Measurements from ENCODE around the gene COPS2.
"Not testable (repeated sequence)": the region's sequence is repeated elsewhere in the genome, so short reads cannot be mapped to it uniquely, and the experiment has no call there.

COPS2 gene

DNA sequence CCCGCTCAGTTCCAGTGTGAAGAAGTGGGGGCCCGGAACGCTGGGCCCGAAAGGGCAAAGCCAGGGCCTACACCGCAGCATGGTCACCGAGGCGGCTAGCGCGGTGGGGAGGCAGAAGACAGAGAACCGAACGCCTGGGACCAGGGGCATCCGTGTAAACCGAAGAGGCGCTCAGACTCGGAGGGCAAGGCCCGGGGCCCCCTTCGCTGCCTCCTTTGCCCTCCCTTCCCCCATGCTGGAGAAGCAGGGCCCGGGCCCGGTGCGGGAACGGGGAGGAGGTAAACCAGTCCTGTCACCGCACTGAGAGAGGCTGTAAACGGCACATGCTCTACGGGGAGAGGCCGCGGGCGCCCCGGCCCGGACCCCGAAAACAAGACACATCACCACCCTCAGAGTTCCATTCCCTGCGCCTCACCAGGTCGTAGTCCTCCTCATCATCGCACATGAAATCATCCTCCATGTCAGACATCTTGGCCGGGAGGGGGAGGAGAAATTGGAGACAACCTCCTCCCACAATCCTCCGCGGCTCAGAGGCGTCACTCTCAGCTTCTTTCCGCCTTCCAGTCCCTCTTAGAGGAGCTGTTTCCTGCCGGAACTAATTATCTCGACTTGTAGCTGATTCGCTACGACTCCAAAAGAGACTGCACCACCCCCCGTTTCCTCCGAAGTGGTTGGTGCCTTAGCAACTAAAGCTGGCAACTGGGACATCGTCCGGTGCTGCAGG, at the start of gene COPS2:
Gene COPS2, minus strand, starts transcription at position 490 of the 724 bp plus-strand sequence. Its CDS starts 21 bp downstream, at position 469.
- peak; percentile 99 for DNase-seq

DNA sequence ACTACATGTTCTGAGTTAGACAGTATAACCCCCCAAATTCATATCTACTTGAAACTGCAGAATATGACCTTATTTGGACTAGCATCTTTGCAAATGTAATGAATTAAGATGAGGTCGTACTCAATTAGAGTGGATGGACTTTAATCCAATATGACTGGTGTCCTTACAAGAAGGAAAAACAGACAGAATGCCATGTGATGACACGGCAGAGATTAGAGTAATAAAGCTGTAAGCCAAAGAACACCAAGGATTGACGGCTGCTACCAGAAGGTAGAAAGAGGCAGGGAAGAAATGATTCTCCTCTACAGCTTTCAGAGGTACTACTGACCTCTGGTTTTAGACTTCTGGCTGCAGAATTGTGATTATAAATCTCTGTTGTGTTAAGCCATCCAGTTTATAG, 44.9 kb upstream of the COPS2 start:
- no peak for DNase-seq

DNA sequence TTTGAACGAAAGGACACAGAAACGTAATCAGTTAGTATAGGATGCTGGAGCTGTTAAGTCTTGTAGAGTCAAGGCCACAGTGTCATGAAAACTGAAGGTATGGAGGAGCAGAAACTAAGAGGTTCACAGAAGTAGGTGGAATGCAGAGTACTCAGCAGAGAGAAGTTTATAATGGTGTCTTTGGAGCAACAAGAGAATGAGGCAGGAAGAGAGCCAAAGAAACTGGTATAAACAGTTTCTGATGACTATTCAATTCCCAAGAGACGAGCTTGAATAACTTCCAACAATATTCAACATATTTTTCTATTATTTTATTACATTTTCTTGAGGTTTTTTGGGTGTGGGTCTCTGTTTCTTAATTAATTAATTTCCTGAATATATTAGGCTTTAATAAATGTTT, 44.3 kb upstream of the COPS2 start:
- DNase-seq, result no peak

DNA sequence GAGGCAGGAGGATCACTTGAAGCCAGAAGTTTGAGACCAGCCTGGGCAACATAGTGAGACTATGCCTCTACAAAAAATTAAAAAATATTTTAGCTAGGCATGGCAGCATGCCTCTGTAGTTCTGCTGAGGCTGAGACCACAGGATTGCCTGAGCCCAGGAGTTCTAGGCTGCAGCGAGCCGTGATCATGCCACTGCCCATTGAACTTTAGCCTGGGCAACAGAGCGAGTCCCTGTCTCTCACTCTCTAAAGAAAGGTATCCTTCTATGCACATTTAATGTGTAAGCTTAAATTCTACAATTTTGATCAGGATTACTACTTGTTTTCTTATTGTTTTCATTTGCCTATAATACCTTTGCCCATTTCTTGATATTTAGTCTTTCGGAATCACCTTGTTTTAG, 41.5 kb upstream of the COPS2 start:
- DNase-seq, result no peak

DNA sequence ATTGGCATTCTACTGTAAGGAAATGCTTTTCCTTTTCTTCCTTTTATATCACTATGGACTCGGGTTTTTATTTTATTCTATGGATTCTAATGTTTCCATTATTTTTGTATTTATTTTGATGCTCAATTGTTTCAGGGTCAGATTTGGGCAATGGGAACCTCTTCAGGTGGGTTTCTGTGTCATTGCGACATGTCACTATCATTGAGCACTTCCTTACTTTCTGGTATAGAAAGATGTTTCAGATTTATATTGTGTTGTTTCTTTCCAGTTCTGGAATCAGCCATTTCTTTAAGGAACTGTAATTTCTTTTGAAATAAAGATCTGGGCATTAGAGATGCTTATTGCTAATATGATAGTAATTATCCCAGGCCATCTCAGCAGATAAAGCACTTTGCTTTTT, 36.5 kb upstream of the COPS2 start:
- DNase-seq, result no peak

DNA sequence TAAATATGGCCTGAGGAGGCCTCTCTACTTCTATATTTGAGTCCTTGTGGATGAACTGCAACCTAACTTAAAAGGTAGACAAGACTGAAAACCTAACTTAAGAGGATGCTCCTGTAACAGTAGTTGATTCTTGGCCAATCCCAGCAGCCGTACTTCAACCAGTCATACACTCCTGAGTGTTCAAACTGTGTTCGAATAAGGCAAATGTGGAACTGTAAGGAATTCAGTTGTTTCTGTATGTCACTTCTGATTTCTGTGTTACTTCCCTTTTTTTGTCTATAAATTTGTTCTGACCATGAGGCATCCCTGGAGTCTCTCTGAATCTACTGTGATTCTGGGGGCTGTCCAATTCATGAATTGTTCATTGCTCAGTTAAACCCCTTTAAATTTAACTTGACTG, 35.2 kb upstream of the COPS2 start:
- no peak for DNase-seq

DNA sequence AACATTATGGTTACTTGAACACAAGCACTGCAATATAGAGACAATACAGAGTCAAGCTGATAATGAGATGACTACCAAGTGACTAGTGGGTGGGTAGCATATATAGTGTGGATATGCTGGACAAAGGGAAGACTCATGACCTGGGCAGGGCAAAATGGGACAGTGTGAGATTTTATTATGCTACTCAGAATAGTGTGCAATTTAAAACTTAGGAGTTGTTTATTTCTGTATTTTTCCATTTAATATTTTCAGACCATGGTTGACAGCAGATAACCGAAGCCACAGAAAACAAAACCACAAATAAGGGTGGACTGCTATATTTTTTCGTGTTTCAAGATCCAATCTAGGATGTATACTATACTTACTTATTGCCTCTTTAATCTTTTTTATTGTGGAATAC, 34.2 kb upstream of the COPS2 start:
- peak; percentile 54 for DNase-seq

DNA sequence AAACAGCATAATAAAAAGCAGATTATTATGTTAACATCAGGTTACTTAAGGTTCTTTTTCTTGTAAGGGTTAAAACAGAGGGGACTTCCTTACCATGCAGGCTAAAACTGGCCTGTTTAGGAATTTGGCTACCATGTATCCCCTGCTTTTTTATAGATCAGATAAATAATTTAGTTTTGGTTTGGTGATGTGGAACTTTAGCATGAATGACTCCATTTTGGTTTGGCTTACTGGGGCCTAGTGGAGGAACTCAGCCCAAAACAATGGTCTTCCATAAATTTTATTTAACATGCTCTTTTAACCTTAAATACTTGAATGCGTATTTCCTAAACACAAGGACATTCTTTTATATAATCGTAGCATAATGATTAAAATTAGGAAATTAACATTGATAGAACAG, 33.5 kb upstream of the COPS2 start:
- no peak for DNase-seq

DNA sequence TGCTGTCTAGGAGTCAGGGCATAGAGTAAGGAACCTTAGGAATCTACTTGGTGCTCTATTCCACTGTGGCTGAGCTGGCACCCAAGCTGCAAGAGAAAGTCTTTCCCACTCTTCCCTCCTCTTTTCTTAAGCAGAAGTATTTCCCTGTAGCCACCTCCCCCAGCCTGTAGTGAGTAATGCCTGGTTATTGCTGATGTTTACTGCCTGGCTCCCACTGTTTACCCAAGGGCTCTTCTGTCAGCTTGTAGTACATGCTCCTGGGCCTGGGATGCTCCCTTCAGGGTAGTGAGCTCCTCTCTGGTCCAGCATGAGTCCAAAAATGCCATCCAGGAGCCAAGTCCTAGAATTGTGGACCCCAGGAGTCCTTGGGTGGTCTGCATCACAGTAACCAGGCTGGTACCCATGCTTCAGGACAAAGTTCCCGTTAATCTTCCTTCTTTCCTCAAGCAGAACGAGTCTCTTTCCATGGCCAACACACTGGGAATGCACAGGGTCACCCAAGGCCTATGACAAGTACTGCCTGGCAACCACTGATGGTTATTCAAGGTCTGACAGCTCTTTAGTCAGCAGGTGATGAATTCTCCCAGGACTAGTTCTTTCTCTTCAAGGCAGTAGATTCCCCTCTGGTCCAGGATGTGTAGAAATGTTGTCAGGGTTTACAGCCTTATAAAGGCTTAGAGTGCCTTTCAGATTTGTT, 32.3 kb upstream of the COPS2 start:
- DNase-seq, result no peak

DNA sequence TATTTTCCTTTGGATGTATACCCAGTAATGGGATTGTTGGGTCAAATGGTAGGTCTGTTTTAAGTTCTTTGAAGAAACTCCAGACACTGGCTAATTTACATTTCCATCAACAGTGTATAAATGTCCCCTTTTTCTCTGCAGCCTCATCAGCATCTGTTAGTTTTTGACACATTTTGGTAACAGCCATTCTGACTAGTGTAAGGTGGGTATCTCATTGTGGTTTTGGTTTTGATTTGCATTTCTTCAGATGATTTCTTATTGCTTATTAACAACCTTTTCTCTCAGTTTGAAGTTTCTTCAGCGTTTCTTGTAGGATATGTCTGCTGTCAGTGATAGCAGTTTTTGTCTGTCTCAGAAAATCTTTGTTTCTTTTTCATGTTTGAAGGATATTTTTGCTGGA, 30.1 kb upstream of the COPS2 start:
- DNase-seq, result no peak

DNA sequence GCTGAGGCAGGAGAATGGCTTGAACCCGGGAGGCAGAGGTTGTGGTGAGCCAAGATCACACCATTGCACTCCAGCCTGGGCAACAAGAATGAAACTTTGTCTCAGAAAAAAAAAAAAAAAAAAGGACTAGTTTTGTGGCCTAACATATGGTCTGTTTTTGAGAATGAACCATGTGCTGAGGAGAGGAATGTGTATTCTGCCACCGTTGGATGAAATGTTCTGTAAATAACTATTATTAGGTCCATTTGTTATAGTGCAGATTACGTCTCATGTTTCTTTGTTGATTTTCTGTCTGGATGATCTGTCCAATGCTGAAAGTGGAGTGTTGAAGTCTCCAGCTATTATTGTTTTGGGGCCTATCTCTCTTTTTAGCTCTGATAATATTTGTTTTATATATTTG, 28.3 kb upstream of the COPS2 start:
- not testable (repeated sequence) for DNase-seq

DNA sequence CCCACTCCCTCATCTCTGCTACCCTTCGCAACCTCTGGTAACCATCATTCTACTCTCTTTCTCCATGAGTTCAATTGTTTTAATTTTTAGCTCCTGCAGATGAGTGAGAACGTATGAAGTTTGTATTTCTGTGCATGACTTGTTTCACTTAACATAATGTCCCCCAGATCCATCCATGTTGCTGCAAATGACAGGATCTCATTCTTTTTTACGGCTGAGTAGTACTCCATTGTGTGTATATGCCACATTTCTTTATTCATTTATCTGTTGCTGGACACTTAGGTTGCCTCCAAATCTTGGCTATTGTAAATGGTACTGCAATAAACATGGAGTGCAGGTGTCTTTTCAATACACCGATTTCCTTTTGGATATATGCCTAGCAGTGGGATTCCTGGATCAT, 26.7 kb upstream of the COPS2 start:
- DNase-seq, result no peak

DNA sequence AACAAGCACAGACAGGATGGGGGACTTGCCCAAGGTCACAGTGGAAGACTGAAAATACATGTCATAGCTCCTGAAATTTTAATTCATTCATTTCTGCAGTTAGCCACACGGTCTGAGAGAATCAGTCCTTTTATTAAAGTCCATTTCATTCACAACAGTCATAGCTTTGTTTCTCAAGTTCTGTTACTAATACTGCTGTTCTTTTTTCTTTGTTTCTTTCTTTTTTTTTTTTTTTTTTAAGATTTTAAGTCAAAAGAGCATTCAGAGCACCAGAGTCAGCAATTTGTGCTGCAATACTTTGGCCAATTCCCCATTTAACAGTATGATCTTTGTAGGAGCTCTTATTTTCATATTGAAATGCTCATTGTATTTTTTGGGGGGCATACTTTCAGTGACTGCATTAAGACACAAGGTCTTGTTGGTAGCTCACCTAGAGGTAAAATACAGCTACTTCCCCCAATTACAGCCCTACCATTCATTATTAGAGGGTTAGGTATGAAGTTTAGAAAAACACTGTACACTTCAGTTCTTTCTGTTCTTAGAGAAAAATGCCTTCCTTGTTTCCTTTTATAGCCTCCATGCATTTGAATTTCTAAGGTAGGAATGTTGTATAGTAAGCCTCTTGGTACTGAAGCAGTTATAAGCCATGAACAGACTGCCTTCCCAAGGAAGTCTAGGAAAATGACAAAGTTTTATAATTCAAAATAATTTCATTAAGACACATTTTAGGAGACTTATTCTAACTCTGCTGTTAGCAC, 24.2 kb upstream of the COPS2 start:
- no peak for DNase-seq

DNA sequence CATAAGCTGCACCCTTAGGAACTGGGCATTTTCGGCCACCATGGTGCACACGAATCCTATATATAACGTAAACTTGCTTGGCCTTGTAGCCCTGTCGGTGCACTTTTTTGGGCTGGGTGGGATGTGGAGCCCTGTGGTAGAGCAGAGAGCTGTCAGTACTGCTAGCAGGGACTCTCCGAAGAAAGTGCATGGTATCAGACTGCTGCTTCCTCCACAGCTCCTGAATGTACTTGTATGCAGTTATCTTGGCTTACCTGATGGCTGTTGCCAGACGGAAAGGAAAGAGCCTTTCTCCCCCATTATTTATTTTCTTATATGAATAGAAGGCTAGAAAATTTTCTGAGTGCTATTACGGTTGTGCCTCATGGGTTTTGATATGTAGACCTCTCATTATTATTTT, 23.1 kb upstream of the COPS2 start:
- DNase-seq, result peak; percentile 55

DNA sequence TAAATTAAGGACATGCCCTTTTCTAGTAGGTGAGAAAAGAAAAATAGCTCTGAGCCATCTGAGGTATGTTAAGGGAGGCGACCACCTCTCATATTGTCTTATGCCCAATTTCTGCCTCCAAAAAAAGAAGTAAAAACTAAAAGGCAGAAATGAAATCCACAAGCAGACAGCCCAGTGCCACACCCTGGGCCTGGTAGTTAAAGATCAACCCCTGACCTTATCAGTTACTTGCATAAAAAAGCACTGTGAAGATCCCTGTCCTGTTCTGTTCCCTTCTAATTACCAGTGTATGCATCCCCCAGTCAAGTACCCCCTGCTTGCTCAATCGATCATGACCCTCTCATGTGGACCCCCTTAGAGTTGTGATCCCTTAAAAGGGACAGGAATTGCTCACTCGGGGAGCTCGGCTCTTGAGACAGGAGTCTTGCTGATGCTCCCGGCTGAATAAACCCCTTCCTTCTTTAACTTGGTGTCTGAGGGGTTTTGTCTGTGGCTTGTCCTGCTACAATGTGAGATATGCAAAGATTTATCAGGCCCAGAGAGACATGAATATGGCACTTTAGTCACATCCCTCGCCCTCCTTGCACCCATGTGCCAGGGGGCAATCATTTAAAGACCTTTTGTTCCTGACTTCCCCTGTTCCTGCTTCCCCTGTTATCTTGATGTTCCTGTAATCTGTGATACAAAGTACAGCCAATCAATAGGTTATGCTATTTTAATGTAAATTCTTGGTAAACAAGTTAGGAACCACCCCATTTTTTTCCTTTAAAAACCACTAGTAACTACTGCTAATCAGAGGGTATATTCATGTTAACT, 20.4 kb upstream of the COPS2 start:
- not testable (repeated sequence) for DNase-seq

DNA sequence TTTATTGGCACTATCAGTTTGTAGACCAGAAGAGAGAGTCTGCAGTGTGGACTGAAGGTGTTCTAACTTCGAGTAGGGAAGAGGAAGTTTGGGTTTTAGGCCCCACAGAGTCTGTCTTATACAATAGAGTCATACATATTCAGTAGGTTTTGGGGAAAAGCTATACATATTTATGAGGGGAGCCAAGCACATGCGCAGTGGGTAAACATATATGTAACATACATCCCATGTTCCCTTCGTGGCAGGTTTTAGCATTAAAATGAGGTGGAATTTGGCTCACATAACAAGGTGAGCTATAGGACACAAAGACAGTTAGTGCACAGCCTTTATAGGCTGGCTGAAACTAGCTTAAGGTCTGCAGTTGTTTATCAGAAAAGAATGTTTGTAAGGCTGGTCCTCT, 19.5 kb upstream of the COPS2 start:
- DNase-seq, result no peak

DNA sequence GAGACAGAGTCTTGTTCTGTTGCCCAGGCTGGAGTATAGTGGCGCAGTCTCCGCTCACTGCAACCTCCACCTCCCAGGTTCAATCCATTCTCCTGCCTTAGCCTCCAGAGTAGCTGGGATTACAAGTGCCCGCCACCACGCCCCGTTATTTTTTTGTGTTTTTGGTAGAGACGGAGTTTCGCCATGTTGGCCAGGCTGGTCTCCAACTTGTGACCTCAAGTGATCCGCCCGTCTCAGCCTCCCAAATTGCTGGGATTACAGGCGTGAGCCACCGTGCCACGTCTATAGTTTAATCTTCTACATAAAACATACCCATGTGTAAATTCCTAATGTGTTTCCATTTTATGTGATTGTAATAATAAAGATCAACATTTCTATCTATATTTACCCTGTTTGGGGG, 16.4 kb upstream of the COPS2 start:
- no peak for DNase-seq

DNA sequence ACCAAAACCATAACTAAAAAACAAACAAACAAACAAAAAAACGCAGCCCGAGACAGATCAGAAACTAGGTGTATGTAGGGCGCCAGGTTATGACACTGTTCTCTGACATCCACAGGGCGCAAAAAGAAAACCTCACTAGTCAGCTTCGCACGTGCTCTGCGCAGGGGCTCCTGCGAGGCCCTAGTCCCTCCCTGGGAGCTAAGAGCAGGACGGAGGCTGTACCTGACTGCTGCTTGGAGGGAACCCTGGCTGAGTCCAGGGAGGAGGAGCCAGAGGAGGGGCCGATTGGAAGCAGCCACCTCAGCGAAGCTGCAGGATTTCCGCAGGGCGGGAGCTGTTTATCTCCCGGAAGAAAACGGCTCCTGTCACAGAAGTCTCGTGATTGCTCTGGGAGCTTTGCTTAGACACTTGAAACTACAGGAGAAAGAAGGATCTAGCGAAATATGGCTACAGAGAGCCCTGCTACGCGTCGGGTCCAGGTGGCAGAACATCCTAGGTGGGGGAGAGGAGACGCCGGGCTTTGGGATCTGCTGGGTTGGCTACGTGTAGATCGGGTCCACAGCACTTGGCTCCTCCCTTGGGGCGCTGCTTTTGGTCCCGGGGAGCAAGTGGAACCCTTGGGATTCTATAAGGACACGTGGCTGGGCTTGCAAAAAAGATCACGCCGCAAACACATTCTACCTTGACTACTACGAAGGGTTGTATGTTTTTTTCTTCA, 14.6 kb upstream of the COPS2 start, which contains the start of gene GALK2:
Gene GALK2, plus strand, starts transcription at position 368 of the 718 bp plus-strand sequence. Its CDS starts 76 bp downstream, at position 444.
- DNase-seq, result peak; percentile 94

DNA sequence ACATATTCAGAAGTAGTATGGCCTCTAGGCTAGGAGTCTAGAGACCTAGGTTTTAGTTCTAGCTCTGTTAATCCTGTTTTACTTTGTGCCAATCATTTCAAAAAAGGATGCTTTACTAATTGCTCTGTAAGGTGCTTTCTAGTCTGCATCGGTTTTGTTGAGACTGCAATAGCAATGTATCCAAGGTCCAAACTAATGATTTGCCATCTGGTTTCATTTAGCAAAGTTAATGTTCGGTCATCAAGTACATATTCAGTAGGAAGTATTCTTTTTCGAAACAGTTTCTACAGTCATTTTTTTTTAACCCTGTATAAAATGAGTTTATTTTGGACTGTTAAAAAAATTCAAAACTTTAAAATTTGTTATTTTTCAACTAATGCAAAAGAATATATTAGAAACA, 12.6 kb upstream of the COPS2 start:
- DNase-seq, result no peak

DNA sequence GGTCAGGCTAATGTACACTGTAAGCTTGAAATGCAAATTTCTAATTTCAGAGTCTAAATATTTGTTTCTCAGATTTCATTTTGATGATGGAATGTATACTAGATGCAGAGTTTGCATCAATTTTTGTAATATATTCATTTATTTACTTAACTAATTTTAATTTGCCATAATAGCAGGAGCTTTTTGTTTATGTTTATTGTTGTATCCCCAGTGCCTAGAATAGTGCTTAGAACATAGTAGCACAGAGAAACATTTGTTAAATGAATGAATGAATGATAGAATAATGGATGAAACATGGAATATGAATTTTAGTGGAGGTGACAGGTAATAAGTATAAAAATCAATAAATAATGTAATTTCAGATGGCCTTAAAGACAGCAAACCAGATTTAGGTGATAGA, 9.5 kb upstream of the COPS2 start:
- DNase-seq, result no peak

DNA sequence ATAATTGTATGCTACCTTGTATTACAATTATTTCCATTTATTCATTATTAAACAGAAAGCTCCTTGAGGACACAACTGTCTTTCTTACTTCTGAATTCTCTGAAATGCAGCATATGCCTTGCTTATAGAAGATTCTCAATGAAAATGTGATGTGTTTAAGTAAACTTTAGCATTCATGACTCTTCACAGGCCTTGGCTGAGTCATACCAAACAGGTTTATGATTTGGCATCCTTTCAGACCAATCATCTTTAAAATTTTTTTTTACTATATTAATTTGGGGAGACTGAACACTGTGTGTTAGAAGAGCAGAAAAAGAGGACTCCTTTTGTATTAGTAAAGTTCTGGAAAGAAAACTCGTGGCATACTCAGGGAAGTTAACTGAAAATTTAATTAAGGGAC, 8.3 kb upstream of the COPS2 start:
- DNase-seq, result no peak
